D721Med (cell line): Measurements from ENCODE around the gene ILKAP.

Experiments used
- DNase-seq: peaks from one replicate; pipeline ENCODE4 v3.0.0; 2011; ENCODE audit warnings: low spot score; ENCODE audit not compliant: insufficient read length
- FAIRE-seq: peaks from 2 replicates; lab custom pipeline; 2011; peaks lifted over from hg19 to GRCh38; lab: Jason Lieb, UNC
- TF ChIP-seq, protein P1 (sequence below): IDR thresholded peaks from 2 replicates; pipeline ENCODE4 v1.5.1; 2012; ENCODE audit warnings: mild to moderate bottlenecking, control low read depth; ENCODE audit not compliant: insufficient read depth; ENCODE audit errors: missing control alignments

Gene ILKAP

DNA sequence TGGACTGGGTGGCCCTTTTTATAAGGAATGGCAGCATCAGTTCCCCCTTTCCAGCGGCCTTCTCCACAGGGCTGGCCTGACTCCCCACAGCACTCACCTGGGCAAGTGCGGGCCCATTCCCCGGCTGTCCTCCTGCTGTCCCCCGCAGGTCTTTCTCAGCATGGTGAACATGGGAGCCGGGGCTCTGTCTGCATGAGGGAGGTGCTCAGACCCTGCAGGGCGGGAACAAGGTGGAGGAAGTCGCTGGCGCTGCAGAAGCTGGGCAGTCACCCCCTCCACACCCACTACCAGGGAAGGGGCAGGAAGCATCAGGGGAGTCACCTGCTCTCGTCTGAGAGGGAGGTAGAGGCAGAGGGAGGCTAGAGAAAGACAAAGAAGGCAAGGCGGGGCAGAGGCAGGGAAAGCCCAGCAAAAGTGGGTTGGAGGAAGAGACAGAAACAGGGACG lies 24.1 kb upstream of the ILKAP start:
- no peak for FAIRE-seq
- TF ChIP-seq, protein P1, sequence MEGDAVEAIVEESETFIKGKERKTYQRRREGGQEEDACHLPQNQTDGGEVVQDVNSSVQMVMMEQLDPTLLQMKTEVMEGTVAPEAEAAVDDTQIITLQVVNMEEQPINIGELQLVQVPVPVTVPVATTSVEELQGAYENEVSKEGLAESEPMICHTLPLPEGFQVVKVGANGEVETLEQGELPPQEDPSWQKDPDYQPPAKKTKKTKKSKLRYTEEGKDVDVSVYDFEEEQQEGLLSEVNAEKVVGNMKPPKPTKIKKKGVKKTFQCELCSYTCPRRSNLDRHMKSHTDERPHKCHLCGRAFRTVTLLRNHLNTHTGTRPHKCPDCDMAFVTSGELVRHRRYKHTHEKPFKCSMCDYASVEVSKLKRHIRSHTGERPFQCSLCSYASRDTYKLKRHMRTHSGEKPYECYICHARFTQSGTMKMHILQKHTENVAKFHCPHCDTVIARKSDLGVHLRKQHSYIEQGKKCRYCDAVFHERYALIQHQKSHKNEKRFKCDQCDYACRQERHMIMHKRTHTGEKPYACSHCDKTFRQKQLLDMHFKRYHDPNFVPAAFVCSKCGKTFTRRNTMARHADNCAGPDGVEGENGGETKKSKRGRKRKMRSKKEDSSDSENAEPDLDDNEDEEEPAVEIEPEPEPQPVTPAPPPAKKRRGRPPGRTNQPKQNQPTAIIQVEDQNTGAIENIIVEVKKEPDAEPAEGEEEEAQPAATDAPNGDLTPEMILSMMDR: no peak
- no peak for DNase-seq

GRCh38 chr2:238226698-238227586 lies 23.4 kb upstream of the ILKAP start:
- FAIRE-seq (no peak), DNase-seq (no peak)
- TF ChIP-seq, protein P1: no peak

- no peak for DNase-seq
- TF ChIP-seq, protein P1: no peak
- FAIRE-seq: no peak
These were observed 22.6 kb upstream of the ILKAP start for GRCh38 chr2:238225911-238226697.

- TF ChIP-seq, protein P1: no peak
- FAIRE-seq (no peak), DNase-seq (no peak)
These were observed 21.6 kb upstream of the ILKAP start for GRCh38 chr2:238225121-238225520.

GRCh38 chr2:238224356-238225035 lies 21.0 kb upstream of the ILKAP start:
- TF ChIP-seq, protein P1: no peak
- DNase-seq (no peak), FAIRE-seq (no peak)

DNA sequence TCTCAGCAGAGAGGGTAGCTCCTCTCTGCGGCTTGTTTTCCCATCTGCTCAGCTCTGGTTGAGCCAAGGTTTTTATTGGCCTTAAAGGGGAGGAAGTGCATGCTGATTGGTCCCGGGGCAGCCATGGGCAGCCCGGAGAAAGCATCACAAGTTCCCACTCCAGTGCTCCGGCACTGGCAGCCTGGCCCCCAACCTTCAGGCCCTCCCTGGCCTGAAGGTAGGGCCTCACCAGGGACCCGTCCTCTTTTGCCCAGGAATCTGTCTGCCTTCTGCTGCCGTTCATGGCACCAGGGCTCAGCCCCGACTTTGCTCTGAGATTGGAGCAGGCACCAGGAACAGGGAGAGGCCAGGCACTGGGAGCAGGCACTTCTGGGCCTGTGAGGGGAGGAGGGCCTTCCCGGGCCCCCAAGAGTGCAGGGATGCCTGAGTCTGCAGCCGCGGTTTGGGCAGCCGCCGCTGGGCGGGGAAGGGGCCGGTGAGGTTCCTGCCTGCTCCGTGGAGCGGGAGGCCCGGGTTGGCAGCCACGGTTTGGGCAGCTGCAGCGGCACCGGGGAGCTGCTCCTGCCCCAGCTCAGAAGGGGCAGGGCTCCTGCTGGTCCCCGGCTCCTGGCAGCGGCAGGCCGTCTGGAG lies 17.5 kb upstream of the ILKAP start:
- FAIRE-seq (no peak), DNase-seq (no peak)
- TF ChIP-seq, protein P1: no peak
